COLO668 (cell line): ENCODE results near the gene TCF3.

ENCODE experiments used
- DNase-seq: peaks from one replicate; lab custom pipeline; 2025; ENCODE audit not compliant: unreplicated experiment; lab: John Stamatoyannopoulos, UW

The TCF3 gene

DNA sequence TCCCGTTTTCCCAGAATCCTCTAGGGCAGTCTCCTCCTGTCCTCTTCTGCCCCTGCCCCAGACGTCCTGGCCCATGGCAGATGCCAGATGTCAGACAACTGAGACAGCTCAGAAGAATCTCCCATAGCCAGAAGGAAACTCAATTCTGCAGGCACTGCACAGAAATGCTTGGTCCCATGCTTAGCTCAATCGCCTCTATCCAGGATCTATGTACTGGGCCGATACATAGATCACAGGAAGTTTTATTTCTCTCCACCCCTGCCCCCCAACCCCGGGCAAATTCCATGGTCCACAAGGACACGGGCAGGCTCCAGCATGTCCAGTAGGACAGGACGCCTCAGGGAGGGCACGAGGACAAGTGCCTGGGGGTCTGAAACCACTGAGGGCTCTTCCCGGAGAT lies 64.5 kb downstream of the TCF3 start:
- DNase-seq: no peak

DNA sequence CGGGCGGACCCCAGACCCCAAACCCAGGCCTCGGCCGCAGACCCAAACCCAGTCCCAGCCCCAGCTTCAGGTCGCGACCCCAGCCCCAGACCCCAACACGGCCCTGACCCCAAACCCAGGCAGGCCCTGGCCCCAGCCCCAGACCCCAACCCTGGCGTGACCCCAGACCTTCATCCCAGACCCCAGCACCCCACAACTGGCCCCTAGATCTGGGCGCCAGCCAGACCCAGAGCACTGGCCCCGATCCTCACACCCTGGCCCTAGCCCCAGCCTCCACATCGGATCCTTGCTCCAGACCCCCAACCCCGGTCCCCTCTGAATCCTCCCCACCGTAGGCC lies 67.2 kb downstream of the TCF3 start:
- DNase-seq: no peak

DNA sequence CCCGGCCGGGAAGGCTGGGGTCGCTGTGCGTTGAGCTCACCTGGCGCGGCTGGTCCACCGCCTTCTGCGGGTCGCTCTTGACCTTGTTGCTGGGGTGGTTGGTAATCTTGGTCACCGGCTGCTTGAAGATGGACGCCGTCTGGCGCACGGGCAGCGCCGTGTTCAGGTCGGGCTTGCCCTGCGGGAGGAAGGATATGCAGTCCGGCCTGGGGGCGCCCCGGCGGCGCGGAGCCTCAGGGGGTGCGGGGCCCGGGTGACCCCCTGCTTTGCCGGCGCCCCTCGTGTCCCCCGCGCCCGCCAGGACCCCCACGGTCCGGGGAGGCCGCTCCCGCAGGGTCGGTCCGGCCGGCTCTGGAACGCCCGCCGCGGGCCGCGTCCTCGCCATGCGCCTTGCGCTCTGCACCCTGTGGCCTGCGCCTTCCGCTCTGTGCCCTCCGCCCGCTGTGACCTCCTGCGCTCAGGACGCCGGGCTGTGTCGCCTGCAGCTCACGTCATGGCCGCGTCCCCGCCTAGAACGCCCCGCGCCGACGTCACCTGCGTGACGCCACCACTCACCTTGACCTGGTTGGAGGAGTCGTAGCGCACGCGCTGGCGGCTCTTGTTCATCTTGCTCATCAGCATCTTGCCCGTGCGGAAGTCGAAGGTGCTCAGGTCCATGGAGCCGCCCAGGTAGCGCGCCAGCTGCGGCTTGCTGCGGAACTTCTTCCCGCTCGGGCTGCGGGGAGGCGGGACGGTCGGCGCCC lies 67.7 kb downstream of the TCF3 start:
- DNase-seq: no peak

DNA sequence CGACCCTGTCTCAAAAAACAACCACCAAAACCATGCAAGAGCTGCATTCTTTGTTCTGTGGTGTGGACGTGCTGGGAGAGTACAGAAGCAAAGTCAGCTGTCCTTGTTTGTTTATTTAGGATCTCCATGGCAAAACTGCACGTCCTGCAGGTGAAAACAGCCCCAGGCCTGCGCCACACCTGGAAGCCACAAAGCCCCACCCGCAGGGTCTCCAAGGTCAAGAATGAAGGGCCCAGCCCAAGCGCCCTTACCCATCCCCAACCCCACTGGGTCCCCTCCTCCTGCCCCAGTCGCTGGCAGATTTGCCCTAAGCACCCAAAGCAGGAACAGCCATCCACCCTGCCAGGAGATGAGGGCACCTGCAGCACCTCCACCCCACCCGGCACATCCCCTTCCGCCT lies 70.2 kb downstream of the TCF3 start:
- peak; percentile 68 for DNase-seq

DNA sequence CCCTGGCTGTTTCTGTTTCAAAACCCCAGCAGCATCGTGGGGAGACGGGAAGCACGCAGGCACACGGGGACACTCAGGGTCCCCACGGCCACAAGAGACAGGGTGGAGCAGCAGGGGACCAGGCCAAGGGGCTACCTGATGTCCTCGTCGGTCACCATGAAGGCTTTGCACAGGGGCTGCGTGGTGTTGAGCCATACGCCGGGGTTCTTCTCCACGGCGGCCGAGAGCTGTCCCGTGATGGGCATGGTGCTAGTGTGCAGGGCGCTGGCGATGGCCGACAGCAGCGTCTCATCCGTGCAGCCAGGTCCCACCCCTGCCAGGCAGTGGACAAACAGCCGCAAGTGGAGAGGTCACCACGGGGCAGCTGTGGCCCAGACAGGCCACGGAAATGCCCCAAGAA lies 71.5 kb downstream of the TCF3 start:
- DNase-seq: no peak

DNA sequence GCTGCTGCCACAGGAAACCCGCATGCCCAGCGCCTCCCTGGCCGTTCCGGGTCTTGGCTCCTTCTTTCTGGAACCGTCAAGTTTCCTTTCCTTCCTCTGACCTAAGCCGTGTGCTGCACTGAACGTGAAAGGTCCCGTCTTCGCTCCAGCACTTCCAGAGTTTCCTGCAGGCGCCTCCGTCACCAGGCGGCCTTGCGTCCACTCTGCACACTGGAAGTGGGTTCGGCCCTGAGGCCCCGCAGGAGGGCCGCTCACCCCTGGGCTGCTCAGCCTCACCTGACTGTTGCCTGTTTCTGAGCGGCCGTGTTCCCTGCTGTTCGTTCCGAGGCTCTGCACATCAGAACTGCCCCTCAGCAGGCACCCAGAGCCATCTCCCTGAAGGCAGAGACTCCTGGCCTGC lies 72.0 kb downstream of the TCF3 start:
- no peak for DNase-seq

DNA sequence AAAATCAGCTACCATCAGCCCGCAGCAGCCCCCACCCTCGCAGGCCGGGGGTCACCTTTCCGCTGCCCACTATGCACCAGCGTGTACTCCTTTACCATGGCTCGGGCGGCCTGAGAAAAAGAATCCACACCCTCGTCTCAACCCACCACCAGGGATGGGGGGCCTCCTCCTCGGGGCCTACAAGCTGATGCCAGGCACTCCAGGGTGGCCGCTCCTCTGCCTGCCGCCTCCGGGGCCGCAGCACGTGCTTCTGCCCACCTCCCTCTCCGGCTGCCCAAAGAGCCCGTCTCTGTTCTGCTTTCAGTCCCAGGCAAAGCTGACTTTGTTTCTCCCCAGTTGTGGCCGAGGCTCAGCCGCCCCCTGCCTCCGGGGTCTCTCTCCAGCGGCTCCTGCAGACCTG lies 73.2 kb downstream of the TCF3 start:
- no peak for DNase-seq

DNA sequence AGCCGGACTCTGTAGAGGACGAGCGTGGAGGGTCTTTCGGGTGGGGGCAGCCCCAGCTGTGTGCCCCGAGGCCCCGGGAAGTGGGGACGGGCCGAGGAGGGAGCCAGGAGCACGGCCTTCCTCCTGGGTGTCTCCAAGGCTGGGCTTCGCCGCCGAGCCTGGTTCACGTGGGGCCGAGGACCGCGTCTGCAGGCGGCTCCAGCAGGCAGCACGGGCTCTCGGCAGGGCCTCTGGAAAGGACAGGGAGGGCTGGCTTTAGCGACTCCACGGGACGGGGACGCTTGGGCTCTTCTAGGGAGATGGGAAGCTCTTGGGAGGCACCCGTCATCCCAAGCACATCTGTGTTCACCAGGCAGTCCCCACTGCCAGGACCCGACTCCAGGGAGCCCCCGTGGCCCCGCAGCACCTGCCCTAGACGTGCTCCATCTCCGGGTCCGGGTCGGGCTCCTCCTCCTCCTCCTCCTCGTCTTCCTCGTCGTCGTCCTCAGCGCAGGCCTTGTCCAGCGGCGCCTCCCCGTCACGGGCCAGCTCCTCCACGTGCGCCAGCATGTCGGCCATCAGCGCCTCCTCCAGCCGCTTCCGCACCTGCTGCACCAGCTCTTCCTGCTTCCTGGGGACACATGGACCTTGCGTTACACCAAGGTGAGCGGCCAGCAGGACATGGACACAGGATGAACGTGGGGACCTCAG lies 74.3 kb downstream of the TCF3 start:
- DNase-seq: no peak

DNA sequence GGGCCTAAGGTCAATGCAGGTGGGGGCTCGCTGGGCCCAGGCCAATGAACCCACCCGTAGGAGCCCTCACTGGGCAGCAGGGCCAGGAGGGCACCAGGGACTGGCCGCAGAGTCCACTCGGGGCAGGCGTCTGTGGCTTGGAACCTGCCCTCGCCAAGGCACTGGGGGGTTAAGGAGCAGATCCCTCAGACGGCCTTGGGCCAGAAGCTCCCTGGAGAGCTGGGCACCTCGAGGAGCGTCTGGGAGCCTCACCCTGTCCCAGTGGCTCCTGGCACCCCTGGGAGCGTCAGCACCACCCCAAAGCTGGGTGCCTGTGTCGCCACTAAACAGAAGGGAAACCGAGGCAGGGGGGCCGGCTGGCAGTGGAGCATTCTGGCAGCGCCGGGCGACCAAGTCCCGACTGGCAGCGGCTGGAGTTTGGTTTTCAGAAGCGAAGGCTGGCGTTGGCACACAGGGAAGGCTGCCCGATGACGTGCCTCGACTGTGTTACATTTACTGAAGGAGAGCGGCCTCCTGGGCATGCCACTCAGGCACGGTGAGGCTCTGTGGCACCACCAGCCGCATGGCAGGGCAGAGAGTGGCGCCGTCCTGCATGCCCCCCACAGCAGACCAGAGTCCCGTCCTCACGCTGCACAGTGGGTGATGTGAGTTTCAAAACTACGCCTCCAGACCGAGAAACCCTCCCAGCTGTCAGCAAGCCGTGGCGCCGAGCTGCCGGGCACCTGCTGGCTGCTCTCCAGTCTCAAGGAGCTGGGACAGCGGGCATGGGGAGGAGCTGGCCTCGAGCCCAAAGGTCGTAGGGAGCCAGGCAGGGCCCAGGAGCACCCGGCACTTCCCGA lies 75.1 kb downstream of the TCF3 start:
- DNase-seq: no peak

DNA sequence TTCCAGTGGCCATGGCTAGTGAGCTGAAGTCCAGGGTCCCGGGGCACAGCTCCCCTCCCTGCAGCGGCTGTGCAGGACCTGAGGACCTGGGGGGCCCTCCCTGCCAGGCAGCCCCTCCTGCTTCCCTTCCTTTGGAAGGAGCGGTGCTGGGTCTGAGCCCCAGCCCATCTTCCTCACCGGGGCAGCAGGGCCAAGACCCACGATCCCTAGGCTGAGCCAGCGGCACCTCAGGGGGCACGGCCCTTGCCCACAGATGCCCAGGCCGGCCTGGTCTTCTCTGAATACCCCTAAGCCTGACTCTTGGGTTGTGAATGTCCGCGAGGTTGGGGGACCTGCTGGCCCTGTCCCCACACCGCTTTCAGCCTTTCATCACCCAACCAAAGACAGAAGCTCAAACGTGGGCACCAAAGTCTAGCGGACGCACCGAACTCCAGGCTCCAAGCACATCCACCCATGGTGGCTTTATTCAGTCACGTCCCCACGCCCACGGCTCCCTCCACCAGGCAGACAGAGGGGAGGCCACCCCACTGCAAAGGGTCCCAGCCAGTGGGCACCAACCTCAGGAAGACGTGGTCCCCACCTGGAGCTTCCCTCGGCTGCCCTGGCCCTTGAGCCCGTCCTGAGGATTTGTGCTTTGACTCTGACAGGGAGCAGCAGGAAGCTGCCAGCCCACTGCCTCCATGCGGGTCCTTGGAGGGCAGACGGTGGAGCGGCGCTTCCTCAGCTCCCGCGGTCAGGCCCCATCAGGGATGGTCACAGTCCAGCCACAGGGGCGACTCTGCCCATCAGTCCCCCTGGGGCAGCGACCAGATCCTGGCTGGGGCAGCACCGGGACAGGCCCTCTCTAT lies 75.9 kb downstream of the TCF3 start:
- DNase-seq: no peak

DNA sequence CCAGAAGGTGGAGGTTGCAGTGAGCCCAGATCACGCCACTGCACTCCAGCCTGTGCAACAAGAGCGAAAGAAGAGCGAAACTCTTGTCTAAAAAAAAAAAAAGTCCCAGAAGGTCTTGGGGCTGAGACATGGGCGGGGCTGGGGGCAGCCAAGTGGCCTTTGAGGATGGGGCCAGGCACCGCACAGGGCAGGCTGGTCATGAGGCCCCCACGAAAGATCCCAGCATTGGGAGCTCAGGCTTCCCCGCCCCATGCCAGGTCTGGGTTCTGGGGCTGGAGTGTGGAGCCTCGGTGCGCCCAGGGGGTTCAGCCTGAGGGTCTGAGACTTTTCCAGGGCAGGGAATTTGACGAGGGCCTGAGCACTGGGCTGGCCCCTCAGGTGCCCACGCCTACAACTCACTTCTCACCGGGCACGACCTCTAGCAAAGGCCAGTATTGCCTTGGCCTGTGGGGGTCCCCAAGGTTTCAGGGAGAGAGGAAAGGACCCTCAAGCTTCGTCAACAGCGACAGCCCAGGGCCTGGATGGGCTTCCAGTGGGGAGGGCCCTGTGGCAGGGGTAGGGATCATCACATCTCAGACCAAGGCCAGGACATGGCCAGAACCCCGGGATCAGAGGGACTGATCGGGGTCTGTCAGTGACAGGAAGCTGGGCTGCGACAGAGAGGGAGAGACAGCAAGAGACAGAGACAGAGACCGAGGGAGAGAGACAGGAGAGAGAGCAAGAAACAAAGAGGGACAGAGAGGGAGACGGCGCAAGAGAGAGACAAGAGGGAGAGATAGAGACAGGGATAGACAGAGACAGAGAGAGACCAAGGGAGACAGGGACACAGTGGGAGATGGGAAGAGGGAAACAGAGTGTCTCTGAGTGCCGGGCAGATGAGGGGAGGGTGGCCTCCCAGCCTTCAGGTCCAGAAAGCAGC lies 76.8 kb downstream of the TCF3 start:
- no peak for DNase-seq

DNA sequence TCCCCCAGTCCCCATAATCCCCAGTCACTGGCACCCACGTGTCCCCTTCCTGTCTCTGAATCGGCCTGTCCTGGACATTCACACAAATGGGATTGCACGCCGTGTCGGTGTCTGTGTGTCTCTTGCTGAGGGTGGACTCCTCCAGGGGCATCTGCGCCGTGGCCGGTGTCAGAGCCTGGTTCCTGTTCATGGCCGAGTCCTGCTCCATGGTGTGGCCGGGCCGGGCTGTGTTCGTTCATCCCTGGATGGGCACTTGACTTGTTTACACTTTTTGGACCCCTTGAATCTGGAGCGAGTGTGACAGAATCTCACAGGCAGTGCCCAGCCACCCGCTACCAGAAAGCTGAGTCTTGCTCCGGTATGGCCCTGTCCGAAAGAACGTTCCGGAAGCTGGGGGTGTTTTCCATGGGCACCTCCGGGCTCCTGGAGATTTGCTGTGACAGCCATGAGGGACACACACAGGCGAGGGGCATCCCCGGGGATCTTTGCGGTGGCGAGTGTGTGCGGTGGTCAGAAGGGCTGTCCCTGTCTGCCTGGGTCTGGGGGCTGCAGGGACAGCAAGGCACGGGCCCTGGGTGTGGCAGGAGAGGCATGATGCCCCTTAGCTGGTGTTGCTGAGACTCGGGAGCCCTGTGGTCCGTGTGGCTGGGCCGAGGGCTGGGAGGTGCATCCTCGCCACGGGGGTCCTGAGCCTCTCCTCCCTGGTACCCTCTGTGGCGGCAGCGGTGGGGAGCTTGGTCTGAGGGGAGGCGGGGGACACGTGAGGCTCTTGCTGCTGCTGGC lies 77.9 kb downstream of the TCF3 start:
- no peak for DNase-seq

DNA sequence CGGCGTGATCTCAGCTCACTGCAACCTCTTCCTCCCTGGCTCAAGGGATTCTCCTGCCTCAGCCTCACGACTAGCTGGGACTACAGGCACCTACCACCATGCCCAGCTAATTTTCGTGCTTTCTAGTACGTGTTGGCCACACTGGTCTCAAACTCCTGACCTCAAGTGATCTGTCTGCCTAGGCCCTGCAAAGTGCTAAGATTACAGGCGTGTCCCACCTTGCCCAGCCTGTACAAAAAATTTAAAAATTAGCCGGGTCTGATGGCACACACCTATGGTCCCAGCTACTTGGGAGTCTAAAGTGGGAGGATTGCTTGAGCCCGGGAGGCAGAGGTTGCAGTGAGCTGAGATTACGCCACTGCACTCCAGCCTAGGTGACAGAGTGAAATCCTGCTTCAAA lies 79.6 kb downstream of the TCF3 start:
- DNase-seq: no peak

DNA sequence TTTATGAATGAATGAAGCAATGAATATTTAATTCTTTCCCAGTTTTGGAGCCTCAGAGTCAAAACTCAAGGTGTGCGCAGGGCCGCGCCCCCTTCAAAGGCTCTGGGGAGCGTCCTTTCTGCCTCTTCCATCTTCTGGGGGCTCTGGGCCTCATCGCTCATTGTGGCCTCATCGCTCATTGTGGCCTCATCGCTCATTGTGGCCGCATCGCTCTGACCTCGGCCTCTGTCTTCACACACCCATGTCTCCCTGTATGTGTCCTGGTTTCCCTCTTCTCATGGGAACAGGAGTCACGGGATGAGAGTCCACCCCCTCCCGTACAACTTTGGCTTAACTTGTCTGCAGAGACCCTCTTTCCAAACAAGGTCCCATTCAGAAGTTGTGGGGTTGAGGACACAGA lies 81.1 kb downstream of the TCF3 start:
- DNase-seq: no peak

DNA sequence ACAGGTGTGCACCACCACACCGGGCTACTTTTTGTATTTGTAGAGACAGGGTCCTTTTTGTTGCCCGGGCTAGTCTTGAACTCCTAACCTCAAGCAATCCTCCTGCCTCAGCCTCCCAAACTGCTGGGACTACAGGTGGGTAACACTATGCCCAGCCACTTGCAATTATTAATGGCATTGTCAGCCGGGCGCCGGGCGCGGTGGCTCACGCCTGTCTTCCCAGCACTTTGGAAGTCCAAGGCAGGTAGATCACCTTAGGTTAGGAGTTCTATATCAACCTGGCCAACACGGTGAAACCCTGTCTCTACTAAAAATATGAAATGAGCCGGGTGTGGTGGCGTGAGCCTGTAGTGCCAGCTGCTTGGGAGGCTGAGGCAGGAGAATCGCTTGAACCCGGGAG lies 81.6 kb downstream of the TCF3 start:
- DNase-seq: no peak

DNA sequence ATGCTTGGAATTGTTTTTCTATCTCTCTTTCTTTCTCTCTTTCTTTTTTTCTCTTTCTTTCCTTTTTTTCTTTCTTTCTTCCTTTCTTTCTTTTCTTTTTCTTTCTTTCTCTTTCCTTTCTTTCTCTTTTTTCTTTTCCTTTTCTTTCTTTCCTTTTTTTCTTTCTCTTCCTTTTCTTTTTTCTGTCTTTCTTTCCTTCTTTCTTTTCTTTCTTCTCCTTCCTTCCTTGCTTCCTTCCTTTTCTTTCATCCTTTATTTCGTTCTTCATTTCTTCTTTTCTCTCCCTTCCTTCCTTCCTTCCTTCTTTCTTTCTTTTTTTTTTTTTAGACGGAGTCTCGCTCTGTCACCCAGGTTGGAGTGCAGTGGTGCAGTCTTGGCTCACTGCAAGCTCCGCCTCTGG lies 82.4 kb downstream of the TCF3 start:
- no peak for DNase-seq

DNA sequence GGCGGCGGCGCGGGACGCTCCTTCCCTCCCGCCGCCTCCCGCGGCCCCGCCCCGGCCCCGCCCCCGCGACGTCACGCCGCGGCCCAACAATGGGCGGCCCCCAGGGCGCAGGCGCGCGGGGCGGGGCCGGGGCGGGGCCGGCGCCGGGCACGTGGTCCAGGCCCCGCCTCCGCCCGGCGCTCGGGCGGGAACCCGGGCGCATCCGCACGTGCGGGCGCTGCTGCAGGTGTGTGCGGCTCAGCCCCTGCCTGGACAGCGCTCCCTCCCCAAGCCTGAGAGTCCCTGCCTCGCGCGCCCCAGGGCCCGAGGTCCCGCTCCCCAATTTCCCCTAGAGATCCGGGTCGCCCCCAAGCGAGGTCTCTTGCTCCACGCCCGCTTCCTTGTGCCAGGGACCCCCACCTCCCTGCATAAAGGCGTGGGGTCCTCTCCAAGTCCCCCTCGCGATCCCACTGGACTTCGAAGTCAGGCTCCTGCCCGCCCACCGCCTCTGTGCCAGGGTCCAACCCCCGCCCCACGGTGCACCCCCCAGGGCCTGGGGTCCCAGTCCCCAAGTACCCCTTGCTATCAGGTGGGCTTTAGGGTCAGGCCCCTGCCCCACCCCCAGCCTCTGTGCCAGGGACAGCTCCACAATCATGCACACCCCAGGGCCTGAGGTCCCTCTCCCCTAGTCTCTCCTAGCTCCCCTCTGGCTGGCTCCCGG lies 83.9 kb downstream of the TCF3 start, which contains the start of gene MEX3D:
Gene MEX3D, minus strand, starts transcription at position 6 of the 700 bp plus-strand sequence. CDS start 267 bp downstream, outside the sequence.
- peak; percentile 92 for DNase-seq

DNA sequence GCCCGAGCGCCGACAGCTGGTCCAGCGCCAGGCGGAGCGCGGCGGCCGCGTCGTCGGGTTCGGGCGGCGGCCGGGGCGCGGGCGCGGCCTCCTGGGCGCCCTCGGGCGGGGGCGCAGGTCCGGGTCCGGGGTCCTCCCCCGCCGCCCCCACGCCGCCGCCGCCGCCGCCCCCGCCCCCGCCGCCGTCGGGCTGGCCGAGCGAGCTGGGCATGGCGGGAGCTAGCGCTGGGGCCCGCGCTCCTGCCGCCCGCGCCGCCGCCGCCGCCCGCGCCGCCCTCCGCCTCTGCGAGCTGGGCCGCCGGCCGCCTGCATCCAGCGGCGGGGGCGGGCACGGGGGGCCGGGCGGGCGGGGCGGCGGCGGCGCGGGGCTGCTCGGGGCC lies 84.6 kb downstream of the TCF3 start:
- DNase-seq: peak; percentile 51
